Activated T-helper 17 cell treated with anti-CD3 and anti-CD28 coated beads, Interleukin-2, amount 50 U/mL, for 72 hours (primary cell): ENCODE measurements around the gene PGAP3. TPM values are rescaled to one million over a fixed set of nuclear protein-coding genes. Genes with fewer than 3 reads are reported as not detected.

Experiments used
- ATAC-seq: fragments of 150-1000 bp; cut with Tn5 transposase; replicated peaks from 2 replicates; pipeline ENCODE4 v1.10.0; 2021; ENCODE audit warnings: mild to moderate bottlenecking, moderate library complexity
- H3K27ac Mint-ChIP-seq: one replicate; pipeline ENCODE4 v1.8.0; 2022; ENCODE audit warnings: mixed read lengths
- H3K27me3 Mint-ChIP-seq: one replicate; pipeline ENCODE4 v1.8.0; 2022; ENCODE audit warnings: mixed read lengths
- H3K36me3 Mint-ChIP-seq: one replicate; pipeline ENCODE4 v1.8.0; 2022; ENCODE audit warnings: low read depth, mild to moderate bottlenecking, mixed read lengths
- H3K4me1 Mint-ChIP-seq: one replicate; pipeline ENCODE4 v1.8.0; 2022; ENCODE audit warnings: mixed read lengths
- H3K4me3 Mint-ChIP-seq: one replicate; pipeline ENCODE4 v1.8.0; 2022; ENCODE audit warnings: mild to moderate bottlenecking, mixed read lengths
- H3K9me3 Mint-ChIP-seq: one replicate; pipeline ENCODE4 v1.8.0; 2022; ENCODE audit warnings: mixed read lengths
- total RNA-seq, 2 donors: library from RNA; stranded (reverse); gene quantifications; one replicate each; pipeline ENCODE4 v1.2.3, GENCODE V29; 2022

The PGAP3 gene
- total RNA-seq, 2 donors from 2014 or later: 5.9 to 14.8 TPM

DNA sequence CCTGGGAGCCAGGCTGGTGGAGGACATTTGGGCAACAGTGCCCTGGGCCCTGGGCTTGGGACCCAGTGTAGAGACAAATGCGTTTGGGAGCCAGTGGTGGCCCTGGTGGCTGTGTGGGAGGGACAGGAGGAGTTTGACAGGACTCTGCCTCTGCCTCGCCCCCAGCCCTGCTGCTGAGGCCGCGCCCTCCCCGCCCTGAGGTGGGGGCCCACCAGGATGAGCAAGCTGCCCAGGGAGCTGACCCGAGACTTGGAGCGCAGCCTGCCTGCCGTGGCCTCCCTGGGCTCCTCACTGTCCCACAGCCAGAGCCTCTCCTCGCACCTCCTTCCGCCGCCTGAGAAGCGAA is 34.6 kb downstream of the PGAP3 start:
- H3K4me1 Mint-ChIP-seq: peaks cover 18% of the 10 kb centered on the region
- no peak overlapping the region for H3K27ac Mint-ChIP-seq
- no peaks in the 10 kb centered on the region for H3K27me3 Mint-ChIP-seq
- no peaks in the 10 kb centered on the region for H3K9me3 Mint-ChIP-seq
- H3K36me3 Mint-ChIP-seq: peaks cover 37% of the 10 kb centered on the region
- H3K4me3 Mint-ChIP-seq: no peak overlapping the region
- no peak for ATAC-seq

DNA sequence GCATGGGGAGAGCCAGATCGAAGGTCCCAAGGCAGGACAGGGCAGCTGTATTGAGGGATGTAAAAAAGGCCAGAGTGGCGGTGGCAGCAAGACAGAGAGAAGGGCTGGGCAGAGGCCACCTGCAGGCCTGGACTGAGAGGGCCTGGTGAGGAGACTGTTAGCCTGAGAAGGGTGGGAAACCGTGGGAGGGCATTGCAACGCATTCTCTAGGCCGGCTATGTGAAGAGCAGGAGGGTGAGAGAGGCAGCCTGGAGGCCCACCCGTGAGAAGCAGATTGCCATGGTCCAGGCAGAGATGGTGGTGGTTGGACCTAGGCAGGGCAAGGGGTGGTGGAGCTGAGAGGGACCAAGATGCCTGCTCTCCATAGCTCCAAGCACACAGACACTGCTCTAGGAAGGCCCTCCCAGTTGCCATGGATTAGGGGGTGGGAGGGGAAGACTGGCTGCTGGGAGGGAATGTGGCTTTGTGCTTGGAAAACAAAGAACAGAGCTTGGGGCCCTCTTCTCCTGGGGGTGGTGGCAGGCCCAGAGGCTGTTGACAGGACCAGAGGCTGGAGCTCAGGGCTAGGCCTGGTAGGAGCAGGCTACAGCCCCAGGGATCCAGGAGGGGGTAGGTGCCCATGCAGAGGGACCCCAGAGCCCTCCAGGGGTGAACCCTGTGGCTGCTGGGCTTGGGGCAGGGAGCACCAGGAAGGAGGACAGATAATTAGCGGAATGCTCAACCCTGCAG is 35.1 kb downstream of the PGAP3 start:
- Mint-ChIP-seq H3K9me3 (no peaks in the 10 kb centered on the region), H3K4me3 (no peak overlapping the region), H3K4me1 (peaks cover 18% of the 10 kb centered on the region), H3K36me3 (peaks cover 32% of the 10 kb centered on the region), H3K27me3 (no peaks in the 10 kb centered on the region), H3K27ac (peak overlapping the region; percentile 69)
- no peak for ATAC-seq

DNA sequence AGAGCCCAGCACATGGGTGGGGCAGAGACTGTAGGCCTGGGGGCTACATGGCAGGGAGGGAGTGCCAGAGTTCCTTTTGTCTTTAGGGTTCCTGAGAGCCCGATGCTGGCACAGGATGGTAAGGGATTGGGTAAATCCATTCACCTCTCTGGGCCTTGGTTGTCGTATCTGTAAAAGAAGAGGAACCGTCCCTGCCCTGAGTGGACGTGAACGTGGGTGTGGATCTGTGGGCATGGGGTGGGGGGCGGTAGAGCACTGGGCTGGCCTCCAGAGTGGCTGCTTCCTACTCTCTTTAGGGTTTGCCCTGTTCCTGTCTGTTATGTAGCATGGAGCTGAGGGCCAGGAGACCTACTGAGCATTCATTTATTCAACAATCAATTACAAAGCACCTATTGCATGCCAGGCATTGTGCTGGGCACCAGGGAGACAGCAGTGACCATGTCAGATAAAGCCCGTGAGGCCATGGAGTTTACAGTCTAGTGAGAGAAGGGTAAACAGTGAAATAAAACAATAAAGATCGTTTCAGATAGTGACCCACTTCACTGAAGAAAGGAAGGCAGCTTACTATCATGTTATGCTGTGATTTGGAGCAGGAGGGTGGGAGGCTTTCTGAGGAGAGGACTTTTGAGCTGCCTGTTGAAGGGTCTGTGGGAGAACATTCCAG is 35.8 kb downstream of the PGAP3 start:
- Mint-ChIP-seq H3K27me3 (no peaks in the 10 kb centered on the region), H3K4me3 (no peak overlapping the region), H3K27ac (peak overlapping the region; percentile 69), H3K36me3 (peaks cover 30% of the 10 kb centered on the region), H3K4me1 (peaks cover 18% of the 10 kb centered on the region), H3K9me3 (no peaks in the 10 kb centered on the region)
- ATAC-seq: no peak

DNA sequence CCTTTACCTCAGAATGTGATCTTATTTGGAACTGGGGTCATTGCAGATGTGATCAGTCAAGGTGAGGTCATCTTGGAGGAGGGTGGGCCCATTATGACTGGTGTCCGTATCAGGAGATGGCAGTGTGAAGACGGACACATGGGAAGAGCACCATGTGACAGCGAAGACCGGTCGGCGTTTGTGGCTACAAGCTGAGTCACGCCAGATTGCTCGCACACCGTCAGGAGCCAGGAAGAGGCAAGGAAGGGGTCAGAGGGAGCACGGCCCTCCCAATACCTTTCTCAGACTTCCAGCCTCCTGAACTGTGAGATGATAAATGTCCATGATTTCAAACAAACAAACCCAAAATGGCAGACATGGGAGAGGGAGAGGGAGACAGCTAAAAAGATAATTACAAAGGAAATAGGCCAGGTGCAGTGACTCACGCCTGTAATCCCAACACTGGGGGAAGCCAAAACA is 37.7 kb downstream of the PGAP3 start:
- Mint-ChIP-seq H3K4me3 (no peak overlapping the region), H3K27ac (no peak overlapping the region), H3K36me3 (peaks cover 19% of the 10 kb centered on the region), H3K4me1 (peaks cover 18% of the 10 kb centered on the region), H3K9me3 (no peaks in the 10 kb centered on the region), H3K27me3 (no peaks in the 10 kb centered on the region)
- ATAC-seq: no peak

DNA sequence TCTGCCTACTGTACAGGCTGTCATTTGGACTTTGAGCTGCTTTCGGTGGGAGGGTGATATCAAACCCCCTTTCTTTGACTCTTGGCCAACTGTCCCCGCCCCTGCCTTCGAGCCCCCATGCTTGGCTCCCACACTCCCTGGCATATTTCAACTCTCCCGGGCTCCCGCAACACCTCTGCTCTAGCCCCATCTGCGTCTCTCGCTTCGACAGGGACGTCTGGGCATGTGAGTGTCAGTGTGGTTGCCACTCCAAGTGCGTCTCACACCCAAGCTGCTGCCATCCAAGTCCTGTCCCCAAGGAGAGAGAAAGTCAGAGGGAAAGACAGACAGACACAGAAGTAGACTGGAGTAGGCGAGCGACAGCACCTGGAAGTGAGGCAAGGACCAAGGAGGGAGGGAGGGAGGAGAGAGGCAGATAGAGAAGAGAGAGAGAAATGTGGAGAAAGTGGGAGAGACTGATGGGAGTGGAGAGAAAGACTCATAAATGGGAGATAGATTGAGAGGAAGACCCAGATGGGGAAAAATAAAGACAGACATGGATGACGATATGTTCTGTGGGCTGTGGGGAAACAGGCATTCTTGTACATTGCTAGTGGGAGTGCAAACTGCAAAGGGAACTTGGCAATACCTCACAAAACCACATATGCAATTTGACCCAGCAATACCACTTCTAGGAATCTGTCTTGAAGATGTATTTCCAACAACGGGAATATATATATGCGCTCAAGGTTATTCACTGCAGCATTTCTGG is 39.1 kb downstream of the PGAP3 start:
- peaks cover 11% of the 10 kb centered on the region for H3K36me3 Mint-ChIP-seq
- peaks cover 20% of the 10 kb centered on the region for H3K4me1 Mint-ChIP-seq
- ATAC-seq: no peak
- no peaks in the 10 kb centered on the region for H3K9me3 Mint-ChIP-seq
- no peak overlapping the region for H3K4me3 Mint-ChIP-seq
- no peaks in the 10 kb centered on the region for H3K27me3 Mint-ChIP-seq
- no peak overlapping the region for H3K27ac Mint-ChIP-seq

DNA sequence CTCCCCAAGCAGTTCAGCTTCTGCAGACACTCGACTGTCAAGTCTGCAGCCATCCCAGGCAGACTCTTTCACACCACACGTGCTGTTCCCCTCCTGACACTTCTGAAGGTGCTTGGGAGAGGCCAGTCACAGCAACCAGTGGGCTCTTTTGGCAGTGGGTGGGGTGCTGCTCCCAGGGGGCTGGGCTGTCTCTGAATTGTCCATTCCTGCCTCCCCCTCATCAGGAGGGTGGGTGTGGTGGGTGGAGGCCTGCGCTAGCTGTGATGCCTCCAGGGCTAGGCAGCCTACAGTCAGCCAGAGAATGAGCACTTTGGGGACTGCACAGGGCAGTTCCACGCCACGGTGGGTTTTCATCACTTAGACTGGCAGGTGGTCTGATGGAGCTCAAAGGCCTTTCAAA is 40.6 kb downstream of the PGAP3 start:
- no peak overlapping the region for H3K27ac Mint-ChIP-seq
- ATAC-seq: no peak
- peaks cover 8% of the 10 kb centered on the region for H3K36me3 Mint-ChIP-seq
- H3K27me3 Mint-ChIP-seq: no peaks in the 10 kb centered on the region
- peaks cover 32% of the 10 kb centered on the region for H3K4me1 Mint-ChIP-seq
- no peaks in the 10 kb centered on the region for H3K9me3 Mint-ChIP-seq
- no peak overlapping the region for H3K4me3 Mint-ChIP-seq

DNA sequence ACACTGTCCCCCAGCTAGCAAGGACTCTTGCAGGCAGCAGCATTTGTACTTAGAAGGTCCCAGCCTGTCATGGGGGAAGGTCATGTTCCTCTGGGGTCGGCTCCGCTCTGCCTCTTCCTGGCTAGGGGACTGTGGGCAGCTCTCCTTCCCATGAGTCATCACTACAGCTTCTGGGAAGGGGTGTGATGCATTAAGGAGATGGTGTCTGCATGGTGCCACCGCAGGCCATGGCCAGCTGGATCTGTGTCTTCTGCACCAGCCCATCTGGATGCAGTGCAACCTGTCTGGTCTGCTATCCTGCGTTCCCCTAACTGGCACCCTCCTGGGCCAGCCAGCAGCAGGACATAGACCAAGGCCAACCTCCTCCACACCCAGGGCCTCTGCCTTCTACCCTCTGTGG is 44.6 kb downstream of the PGAP3 start:
- peak; percentile 45 for ATAC-seq
- Mint-ChIP-seq H3K4me3 (no peak overlapping the region), H3K36me3 (no peaks in the 10 kb centered on the region), H3K4me1 (peaks cover 28% of the 10 kb centered on the region), H3K27ac (peak overlapping the region; percentile 53), H3K9me3 (no peaks in the 10 kb centered on the region), H3K27me3 (no peaks in the 10 kb centered on the region)

DNA sequence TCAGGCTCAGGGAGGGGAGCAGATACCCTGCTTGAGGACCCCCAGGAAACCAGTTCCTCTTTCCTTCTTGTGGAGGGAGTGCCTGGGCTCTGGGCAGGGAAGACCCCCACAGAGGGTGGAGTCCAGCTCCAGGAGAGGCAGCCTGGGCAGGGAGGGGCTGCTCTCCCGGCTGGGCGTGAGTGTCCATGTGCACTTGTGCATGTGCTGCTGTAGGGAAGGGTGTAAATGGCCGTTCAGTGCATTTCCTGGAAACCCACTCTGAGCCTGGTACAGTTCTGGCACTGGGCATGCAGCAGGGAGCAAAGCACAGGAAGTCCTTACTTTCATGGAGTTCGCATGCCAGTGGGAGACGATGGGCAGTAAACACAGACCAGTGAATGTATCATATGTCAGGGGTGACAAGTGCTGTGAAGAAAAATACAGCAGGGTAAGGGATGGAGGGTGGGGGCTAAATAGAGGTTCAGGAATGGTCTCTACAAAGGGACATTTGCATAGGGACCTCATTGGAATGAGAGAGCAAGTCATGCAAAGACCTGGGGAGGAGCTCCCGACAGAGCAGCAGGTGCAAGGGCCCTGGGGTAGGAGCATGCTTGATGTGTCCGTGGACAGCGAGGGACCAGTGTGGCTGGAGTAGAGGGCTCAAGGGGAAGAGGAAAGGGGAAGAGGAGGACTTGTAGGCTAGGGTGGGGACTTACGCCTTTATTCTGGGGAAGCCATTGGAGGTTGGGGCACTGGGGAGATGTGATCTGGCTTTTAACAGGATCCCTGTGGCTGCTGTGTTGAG is 45.4 kb downstream of the PGAP3 start:
- Mint-ChIP-seq H3K4me1 (peaks cover 36% of the 10 kb centered on the region), H3K4me3 (no peak overlapping the region), H3K27me3 (no peaks in the 10 kb centered on the region), H3K36me3 (no peaks in the 10 kb centered on the region), H3K9me3 (no peaks in the 10 kb centered on the region), H3K27ac (peak overlapping the region; percentile 53)
- ATAC-seq: no peak

DNA sequence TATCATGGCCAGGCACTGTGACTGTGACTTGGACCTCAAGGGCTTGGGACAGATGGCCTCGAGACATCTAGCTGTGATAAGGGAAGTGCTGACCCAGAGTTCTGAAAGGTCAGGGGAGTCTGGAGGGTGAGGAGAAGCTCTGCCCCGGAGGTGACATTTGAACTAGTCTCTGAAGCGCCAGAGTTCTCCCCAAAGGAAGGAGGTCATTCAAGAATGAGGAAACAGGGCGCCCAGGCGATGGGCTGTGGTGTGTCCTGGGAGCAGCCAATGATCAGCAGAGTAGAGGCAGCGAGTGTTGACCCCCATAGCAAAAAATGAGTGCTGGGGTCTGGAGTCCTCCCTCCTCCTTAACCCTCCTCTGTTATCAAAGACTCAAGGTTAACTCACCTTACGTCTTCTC is 46.0 kb downstream of the PGAP3 start:
- no peak overlapping the region for H3K4me3 Mint-ChIP-seq
- H3K9me3 Mint-ChIP-seq: no peaks in the 10 kb centered on the region

DNA sequence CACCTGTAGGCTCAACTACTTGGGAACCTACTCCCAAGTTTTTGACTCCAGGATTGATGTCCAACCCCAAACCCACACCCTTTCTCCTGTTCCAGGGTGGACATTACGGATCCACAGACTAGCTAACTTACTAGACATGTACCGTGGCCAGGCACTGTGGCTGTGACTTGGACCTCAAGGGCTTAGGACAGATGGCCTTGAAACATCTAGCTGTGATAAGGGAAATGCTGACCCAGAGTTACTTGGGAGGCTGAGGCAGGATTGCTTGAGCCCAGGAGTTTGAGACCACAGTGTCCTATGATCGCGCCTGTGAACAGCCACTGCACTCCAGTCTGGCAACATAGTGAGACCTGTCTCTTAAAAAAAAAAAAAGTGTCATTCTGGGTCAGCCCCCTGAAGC is 46.8 kb downstream of the PGAP3 start:
- H3K27ac Mint-ChIP-seq: peak overlapping the region; percentile 62
- H3K4me3 Mint-ChIP-seq: no peak overlapping the region
- H3K27me3 Mint-ChIP-seq: no peaks in the 10 kb centered on the region
- peaks cover 37% of the 10 kb centered on the region for H3K4me1 Mint-ChIP-seq
- H3K9me3 Mint-ChIP-seq: no peaks in the 10 kb centered on the region
- H3K36me3 Mint-ChIP-seq: no peaks in the 10 kb centered on the region
- no peak for ATAC-seq

More for the DNA sequence above, 46.0 kb downstream of the PGAP3 start:
- no peaks in the 10 kb centered on the region for H3K36me3 Mint-ChIP-seq
- H3K4me1 Mint-ChIP-seq: peaks cover 37% of the 10 kb centered on the region
- no peak for ATAC-seq
- peak overlapping the region; percentile 62 for H3K27ac Mint-ChIP-seq
- no peaks in the 10 kb centered on the region for H3K27me3 Mint-ChIP-seq

DNA sequence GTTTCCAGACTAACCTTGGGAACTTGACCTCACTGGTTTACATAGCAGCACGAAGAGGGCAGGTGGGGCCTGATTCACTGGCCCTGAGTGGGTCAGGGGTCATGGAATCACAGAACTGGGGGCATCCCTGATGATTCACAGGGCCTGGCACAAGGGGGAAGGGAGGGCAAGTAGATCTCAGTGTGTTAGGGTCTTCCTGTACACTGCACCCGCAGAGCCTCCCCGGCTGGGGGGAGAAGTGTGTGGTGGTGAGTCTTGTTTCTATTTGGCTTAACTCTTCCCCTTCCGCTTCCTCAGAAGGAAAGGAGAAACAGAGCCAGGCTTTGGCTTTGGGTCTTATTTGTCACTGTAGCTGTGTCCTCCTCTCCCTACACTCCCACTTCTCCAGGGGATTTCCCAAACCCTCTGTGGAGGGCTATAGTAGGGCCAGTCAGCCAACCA is 47.2 kb downstream of the PGAP3 start:
- Mint-ChIP-seq H3K27ac (peak overlapping the region; percentile 62), H3K27me3 (no peaks in the 10 kb centered on the region), H3K9me3 (no peaks in the 10 kb centered on the region), H3K4me3 (no peak overlapping the region), H3K4me1 (peaks cover 37% of the 10 kb centered on the region), H3K36me3 (no peaks in the 10 kb centered on the region)
- ATAC-seq: no peak

DNA sequence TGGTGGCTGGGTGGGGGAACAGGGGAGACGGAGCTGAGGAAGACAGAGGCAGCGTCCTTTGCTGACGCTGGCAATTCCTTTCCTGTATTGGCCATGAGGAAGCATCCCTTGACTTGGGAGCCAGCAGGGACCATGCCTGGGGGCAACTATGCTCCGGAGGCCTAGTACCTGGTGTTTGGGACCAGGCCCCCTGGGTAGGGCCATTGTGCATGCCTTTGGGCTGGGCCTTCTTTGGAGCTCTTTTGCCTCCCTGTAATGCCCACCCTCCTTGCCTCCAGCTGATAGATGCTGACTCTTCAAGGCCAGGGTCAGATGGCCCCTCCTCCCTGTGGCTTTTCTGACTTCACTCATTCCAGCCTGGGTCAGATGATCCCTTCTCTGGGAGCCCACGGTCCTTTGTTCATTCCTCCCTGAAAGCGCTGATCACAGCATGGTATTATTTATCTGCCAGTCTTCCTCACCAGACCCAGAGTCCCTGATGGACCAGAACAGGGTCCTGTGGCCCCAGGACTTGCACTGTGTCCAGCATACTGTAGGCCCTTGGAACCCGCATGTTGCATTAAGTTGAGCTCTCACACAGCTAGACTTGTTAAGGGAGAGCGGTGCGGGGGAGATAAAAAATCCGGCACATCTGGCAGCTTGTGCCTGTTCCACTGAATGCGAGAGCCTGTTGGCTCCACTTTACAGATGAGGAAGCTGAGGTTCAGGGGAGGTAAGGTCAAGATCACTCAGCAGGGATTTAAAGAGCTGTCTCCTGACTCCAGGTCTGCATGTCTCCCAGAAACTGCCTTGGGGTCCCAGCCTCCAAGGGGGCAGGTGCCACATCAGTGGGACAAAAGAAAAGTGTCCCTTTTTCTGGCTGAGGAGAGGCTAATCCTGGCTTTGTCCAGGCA is 48.0 kb downstream of the PGAP3 start:
- Mint-ChIP-seq H3K4me1 (peaks cover 37% of the 10 kb centered on the region), H3K36me3 (no peaks in the 10 kb centered on the region), H3K9me3 (no peaks in the 10 kb centered on the region), H3K27me3 (no peaks in the 10 kb centered on the region), H3K4me3 (peak overlapping the region; percentile 30), H3K27ac (peak overlapping the region; percentile 91)
- no peak for ATAC-seq

DNA sequence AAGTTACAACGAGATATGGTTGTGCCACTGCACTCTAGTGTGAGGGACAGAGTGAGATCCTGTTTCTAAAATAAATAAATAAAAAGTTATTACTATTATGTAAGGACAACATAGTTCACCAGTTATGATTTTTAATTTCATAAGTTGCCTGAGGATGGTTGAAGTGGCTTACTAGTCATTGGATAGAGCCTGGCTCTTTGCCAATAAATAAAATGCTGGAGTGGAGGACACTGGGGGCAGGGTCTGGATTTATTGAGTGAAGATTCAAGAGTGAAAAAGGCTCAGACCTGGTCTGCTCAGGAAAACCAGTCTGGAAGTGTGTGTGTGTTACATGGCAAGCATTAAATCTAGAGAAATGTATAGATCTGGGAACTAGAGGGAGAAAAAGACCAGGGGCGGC is 48.8 kb downstream of the PGAP3 start:
- no peaks in the 10 kb centered on the region for H3K36me3 Mint-ChIP-seq
- H3K4me1 Mint-ChIP-seq: peaks cover 36% of the 10 kb centered on the region
- H3K27me3 Mint-ChIP-seq: no peaks in the 10 kb centered on the region
- H3K4me3 Mint-ChIP-seq: no peak overlapping the region
- H3K9me3 Mint-ChIP-seq: no peaks in the 10 kb centered on the region
- H3K27ac Mint-ChIP-seq: peak overlapping the region; percentile 91
- no peak for ATAC-seq
